ENCODE data around the gene CD2AP. TPM values are rescaled to one million over a fixed set of nuclear protein-coding genes. Genes with fewer than 3 reads are reported as not detected.
A peak's percentile ranks its signal among the peaks of the same experiment; 100 is the strongest.

CD2AP gene
- total RNA-seq, 2 donors from 2014 or later = 58.1 to 62.4 TPM

GRCh38 chr6:47581591-47581990 is 104.0 kb downstream of the CD2AP start:
- no peak overlapping the region for H3K9ac ChIP-seq (ENCODE audit: extremely low read depth, low read length, poor library complexity, severe bottlenecking)
- no peak overlapping the region for H3K4me3 Mint-ChIP-seq
- H3K4me3 ChIP-seq (ENCODE audit: low read length) = no peak overlapping the region
- no peaks in the 10 kb centered on the region for H3K9me3 ChIP-seq (ENCODE audit: control insufficient read depth, low read length)
- TF ChIP-seq, protein P1, sequence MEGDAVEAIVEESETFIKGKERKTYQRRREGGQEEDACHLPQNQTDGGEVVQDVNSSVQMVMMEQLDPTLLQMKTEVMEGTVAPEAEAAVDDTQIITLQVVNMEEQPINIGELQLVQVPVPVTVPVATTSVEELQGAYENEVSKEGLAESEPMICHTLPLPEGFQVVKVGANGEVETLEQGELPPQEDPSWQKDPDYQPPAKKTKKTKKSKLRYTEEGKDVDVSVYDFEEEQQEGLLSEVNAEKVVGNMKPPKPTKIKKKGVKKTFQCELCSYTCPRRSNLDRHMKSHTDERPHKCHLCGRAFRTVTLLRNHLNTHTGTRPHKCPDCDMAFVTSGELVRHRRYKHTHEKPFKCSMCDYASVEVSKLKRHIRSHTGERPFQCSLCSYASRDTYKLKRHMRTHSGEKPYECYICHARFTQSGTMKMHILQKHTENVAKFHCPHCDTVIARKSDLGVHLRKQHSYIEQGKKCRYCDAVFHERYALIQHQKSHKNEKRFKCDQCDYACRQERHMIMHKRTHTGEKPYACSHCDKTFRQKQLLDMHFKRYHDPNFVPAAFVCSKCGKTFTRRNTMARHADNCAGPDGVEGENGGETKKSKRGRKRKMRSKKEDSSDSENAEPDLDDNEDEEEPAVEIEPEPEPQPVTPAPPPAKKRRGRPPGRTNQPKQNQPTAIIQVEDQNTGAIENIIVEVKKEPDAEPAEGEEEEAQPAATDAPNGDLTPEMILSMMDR (conservative IDR thresholded peaks at IDR 0.05) = no peak
- peaks cover 61% of the 10 kb centered on the region for H3K36me3 Mint-ChIP-seq (ENCODE audit: low read depth)
- peaks cover 76% of the 10 kb centered on the region for H3K36me3 ChIP-seq (ENCODE audit: control insufficient read depth, insufficient read depth, low read length)
- no peak overlapping the region for H3K27ac ChIP-seq (ENCODE audit: low read depth, low read length)
- no peak for DNase-seq
- WGBS, 2 experiments (ENCODE audit: insufficient coverage in 1 of 2, insufficient read length in 1 of 2) = 90 to 100% methylated on average over 1 to 2 of the region's 2 CpGs
- no peaks in the 10 kb centered on the region for H3K4me1 ChIP-seq (ENCODE audit: control insufficient read depth, insufficient read depth, low read length)
- no peaks in the 10 kb centered on the region for H3K9me3 Mint-ChIP-seq
- H3K27me3 Mint-ChIP-seq (ENCODE audit: insufficient read depth) = no peaks in the 10 kb centered on the region
- H3K27me3 ChIP-seq (ENCODE audit: control insufficient read depth, insufficient read depth, low read length, poor library complexity, severe bottlenecking) = no peaks in the 10 kb centered on the region
- H3K27ac Mint-ChIP-seq = no peak overlapping the region
- no peaks in the 10 kb centered on the region for H3K4me1 Mint-ChIP-seq

- no peaks in the 10 kb centered on the region for H3K9me3 ChIP-seq (ENCODE audit: control insufficient read depth, low read length)
- Mint-ChIP-seq H3K27me3 (ENCODE audit: insufficient read depth) (no peaks in the 10 kb centered on the region), H3K36me3 (ENCODE audit: low read depth) (peaks cover 61% of the 10 kb centered on the region), H3K4me1 (no peaks in the 10 kb centered on the region), H3K4me3 (no peak overlapping the region), H3K27ac (peak overlapping the region; percentile 0), H3K9me3 (no peaks in the 10 kb centered on the region)
- no peaks in the 10 kb centered on the region for H3K27me3 ChIP-seq (ENCODE audit: control insufficient read depth, insufficient read depth, low read length, poor library complexity, severe bottlenecking)
- H3K27ac ChIP-seq (ENCODE audit: low read depth, low read length) = no peak overlapping the region
- DNase-seq = no peak
- H3K36me3 ChIP-seq (ENCODE audit: control insufficient read depth, insufficient read depth, low read length) = peaks cover 73% of the 10 kb centered on the region
- H3K4me3 ChIP-seq (ENCODE audit: low read length) = no peak overlapping the region
- TF ChIP-seq, protein P1 (conservative IDR thresholded peaks at IDR 0.05) = no peak
- no peak overlapping the region for H3K9ac ChIP-seq (ENCODE audit: extremely low read depth, low read length, poor library complexity, severe bottlenecking)
- no peaks in the 10 kb centered on the region for H3K4me1 ChIP-seq (ENCODE audit: control insufficient read depth, insufficient read depth, low read length)
Measured at GRCh38 chr6:47587493-47587892, 109.9 kb downstream of the CD2AP start.

- Mint-ChIP-seq H3K9me3 (peaks cover under 1% of the 10 kb centered on the region), H3K36me3 (ENCODE audit: low read depth) (peaks cover 57% of the 10 kb centered on the region)
- no peak for DNase-seq
Measured at GRCh38 chr6:47592131-47592840, 114.7 kb downstream of the CD2AP start.

More at GRCh38 chr6:47592131-47592840, 114.7 kb downstream of the CD2AP start:
- Histone ChIP-seq H3K4me3 (ENCODE audit: low read length) (no peak overlapping the region), H3K9me3 (ENCODE audit: control insufficient read depth, low read length) (peaks cover 4% of the 10 kb centered on the region), H3K36me3 (ENCODE audit: control insufficient read depth, insufficient read depth, low read length) (peaks cover 83% of the 10 kb centered on the region), H3K27ac (ENCODE audit: low read depth, low read length) (no peak overlapping the region), H3K4me1 (ENCODE audit: control insufficient read depth, insufficient read depth, low read length) (no peaks in the 10 kb centered on the region), H3K9ac (ENCODE audit: extremely low read depth, low read length, poor library complexity, severe bottlenecking) (no peak overlapping the region), H3K27me3 (ENCODE audit: control insufficient read depth, insufficient read depth, low read length, poor library complexity, severe bottlenecking) (no peaks in the 10 kb centered on the region)
- TF ChIP-seq, protein P1 (conservative IDR thresholded peaks at IDR 0.05) = no peak
- no peaks in the 10 kb centered on the region for H3K27me3 Mint-ChIP-seq (ENCODE audit: insufficient read depth)
- H3K27ac Mint-ChIP-seq = peak overlapping the region; percentile 53
- WGBS, 2 experiments (ENCODE audit: insufficient coverage in 1 of 2, insufficient read length in 1 of 2) = 83 to 98% methylated on average over 1 to 3 of the region's 3 CpGs
- H3K4me1 Mint-ChIP-seq = no peaks in the 10 kb centered on the region
- no peak overlapping the region for H3K4me3 Mint-ChIP-seq

Data from endodermal cell (in vitro differentiated cells).